Measurements from ENCODE around the gene IGF1R. TPM values are rescaled to one million over a fixed set of nuclear protein-coding genes. Genes with fewer than 3 reads are reported as not detected.

Gene IGF1R
- total and polyA plus RNA-seq, 3 experiments from 2014 or later = 2.1 to 11.3 (median 10.9) TPM

GRCh38 chr15:98791046-98791701, 142.8 kb downstream of the IGF1R start:
- H3K27ac Mint-ChIP-seq = no peak overlapping the region
- H3K4me1 ChIP-seq (ENCODE audit: insufficient read depth, low read length) = peaks cover 12% of the 10 kb centered on the region
- ChIA-PET CTCF (interaction anchor here (2.6 kb wide), 1 partner anchor 11 kb away, joined by 12 read pairs; no protein-coding TSS in a partner anchor), POLR2A (no interaction called here)
- no peaks in the 10 kb centered on the region for H3K27me3 ChIP-seq (ENCODE audit: insufficient read depth, low read length, poor library complexity, severe bottlenecking)
- H3K9me3 Mint-ChIP-seq = no peaks in the 10 kb centered on the region
- no peak overlapping the region for H3K4me3 ChIP-seq (ENCODE audit: low read length)
- H3K36me3 ChIP-seq (ENCODE audit: insufficient read depth, low read length) = no peaks in the 10 kb centered on the region
- H3K4me3 Mint-ChIP-seq = no peak overlapping the region
- DNase-seq = no peak
- H3K27me3 Mint-ChIP-seq = peaks cover 9 to 12% of the 10 kb centered on the region in 2 donors
- H3K27ac ChIP-seq (ENCODE audit: low read depth, low read length) = no peak overlapping the region
- H3K9me3 ChIP-seq (ENCODE audit: low read length) = no peaks in the 10 kb centered on the region
- peaks cover 0 to 4% (median 0%) of the 10 kb centered on the region in 3 donors for H3K4me1 Mint-ChIP-seq
- no peaks in the 10 kb centered on the region for H3K36me3 Mint-ChIP-seq

DNA sequence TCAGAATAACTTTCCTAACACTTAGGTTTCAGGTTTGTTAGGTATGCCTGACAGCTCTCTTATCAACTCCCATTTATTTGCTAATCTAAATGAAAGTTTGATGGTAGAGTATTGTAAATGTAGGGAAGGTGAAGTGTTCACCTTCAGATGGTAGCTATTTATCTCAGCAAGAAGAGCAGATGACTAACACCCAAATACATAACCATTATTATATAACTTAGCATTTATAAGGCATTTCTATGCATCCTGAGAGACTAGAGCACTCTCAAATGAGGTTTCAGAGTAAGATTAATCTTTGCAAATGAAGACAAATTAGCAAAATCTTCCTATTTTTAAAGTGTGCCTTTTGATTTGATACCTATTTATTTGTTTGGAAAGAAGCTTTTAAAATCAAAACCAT, 143.8 kb downstream of the IGF1R start:
- H3K36me3 Mint-ChIP-seq = no peaks in the 10 kb centered on the region
- POLR2A ChIA-PET = no interaction called here

DNA sequence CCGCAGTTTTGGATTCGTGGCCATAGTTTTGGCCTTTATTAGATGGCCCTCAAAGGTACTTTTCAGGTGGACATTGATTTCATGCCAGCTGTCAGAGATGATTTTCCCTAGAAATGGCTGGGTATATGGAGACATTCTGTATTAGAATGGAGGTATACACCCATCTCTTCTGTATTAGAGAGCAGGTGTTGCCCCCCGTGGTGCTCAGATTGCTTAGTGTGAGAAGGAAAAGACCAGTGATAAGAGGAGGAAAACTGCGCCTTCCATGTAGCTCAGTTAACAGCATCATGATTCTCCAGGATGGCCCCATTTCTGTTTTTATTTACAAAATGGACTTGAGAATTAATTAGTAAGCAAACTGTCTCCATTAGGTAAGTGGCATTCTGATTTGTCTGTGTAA, 145.9 kb downstream of the IGF1R start:
- POLR2A ChIA-PET = no interaction called here
- no peaks in the 10 kb centered on the region for H3K9me3 ChIP-seq (ENCODE audit: low read length)
- Mint-ChIP-seq H3K4me3 (no peak overlapping the region), H3K9me3 (no peaks in the 10 kb centered on the region), H3K4me1 (peaks cover 0 to 2% (median 0%) of the 10 kb centered on the region in 3 donors), H3K27ac (no peak overlapping the region), H3K36me3 (no peaks in the 10 kb centered on the region), H3K27me3 (peaks cover 4 to 8% of the 10 kb centered on the region in 2 donors)
- no peak for DNase-seq
- peaks cover 9% of the 10 kb centered on the region for H3K4me1 ChIP-seq (ENCODE audit: insufficient read depth, low read length)
- no peaks in the 10 kb centered on the region for H3K27me3 ChIP-seq (ENCODE audit: insufficient read depth, low read length, poor library complexity, severe bottlenecking)
- H3K4me3 ChIP-seq (ENCODE audit: low read length) = no peak overlapping the region
- no peak overlapping the region for H3K27ac ChIP-seq (ENCODE audit: low read depth, low read length)
- no peaks in the 10 kb centered on the region for H3K36me3 ChIP-seq (ENCODE audit: insufficient read depth, low read length)
- CTCF ChIA-PET = no interaction called here

More for the DNA sequence above, 143.8 kb downstream of the IGF1R start:
- DNase-seq = no peak
- Histone ChIP-seq H3K36me3 (ENCODE audit: insufficient read depth, low read length) (no peaks in the 10 kb centered on the region), H3K4me1 (ENCODE audit: insufficient read depth, low read length) (peaks cover 9% of the 10 kb centered on the region), H3K27me3 (ENCODE audit: insufficient read depth, low read length, poor library complexity, severe bottlenecking) (no peaks in the 10 kb centered on the region), H3K9me3 (ENCODE audit: low read length) (no peaks in the 10 kb centered on the region), H3K27ac (ENCODE audit: low read depth, low read length) (no peak overlapping the region), H3K4me3 (ENCODE audit: low read length) (no peak overlapping the region)
- CTCF ChIA-PET = interaction anchor here (2.6 kb wide), 1 partner anchor 12 kb away, joined by 12 read pairs; no protein-coding TSS in a partner anchor
- H3K27me3 Mint-ChIP-seq = peaks cover 6 to 9% of the 10 kb centered on the region in 2 donors
- H3K9me3 Mint-ChIP-seq = no peaks in the 10 kb centered on the region
- no peak overlapping the region for H3K27ac Mint-ChIP-seq
- no peak overlapping the region for H3K4me3 Mint-ChIP-seq
- peaks cover 0 to 4% (median 0%) of the 10 kb centered on the region in 3 donors for H3K4me1 Mint-ChIP-seq

GRCh38 chr15:98794748-98795147, 146.4 kb downstream of the IGF1R start:
- Mint-ChIP-seq H3K4me3 (no peak overlapping the region), H3K27ac (peak overlapping the region in 1 of 8 donors; percentile 3), H3K4me1 (peaks cover 0 to 4% (median 2%) of the 10 kb centered on the region in 3 donors), H3K9me3 (no peaks in the 10 kb centered on the region), H3K36me3 (no peaks in the 10 kb centered on the region), H3K27me3 (peaks cover 4% of the 10 kb centered on the region in 2 donors)
- H3K4me1 ChIP-seq (ENCODE audit: insufficient read depth, low read length) = peaks cover 13% of the 10 kb centered on the region
- no peak overlapping the region for H3K27ac ChIP-seq (ENCODE audit: low read depth, low read length)
- CTCF ChIA-PET = no interaction called here
- POLR2A ChIA-PET = no interaction called here
- no peak overlapping the region for H3K4me3 ChIP-seq (ENCODE audit: low read length)
- no peak for DNase-seq
- H3K27me3 ChIP-seq (ENCODE audit: insufficient read depth, low read length, poor library complexity, severe bottlenecking) = no peaks in the 10 kb centered on the region
- H3K36me3 ChIP-seq (ENCODE audit: insufficient read depth, low read length) = no peaks in the 10 kb centered on the region
- H3K9me3 ChIP-seq (ENCODE audit: low read length) = no peaks in the 10 kb centered on the region

DNA sequence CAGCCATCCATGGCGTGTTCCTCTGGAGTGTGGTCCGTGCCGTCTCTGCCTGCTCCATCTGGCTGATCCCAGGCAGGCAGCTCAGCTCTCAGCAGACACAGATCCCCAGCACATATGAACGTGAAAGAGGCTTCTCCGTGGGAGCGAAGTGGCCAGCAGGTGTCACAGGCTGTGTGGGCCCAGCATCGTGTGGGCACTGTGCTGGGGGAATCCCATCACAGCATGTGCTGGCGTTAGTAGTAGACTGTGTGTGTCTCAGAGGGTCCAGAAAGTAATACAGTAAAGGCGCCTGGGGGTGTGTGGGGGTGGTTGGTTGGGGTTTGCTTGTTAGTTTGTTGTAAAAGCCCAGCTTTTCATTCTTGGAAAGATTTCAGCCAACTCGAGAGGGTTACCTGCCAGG, 147.6 kb downstream of the IGF1R start:
- H3K4me3 Mint-ChIP-seq = no peak overlapping the region
- no peaks in the 10 kb centered on the region for H3K27me3 ChIP-seq (ENCODE audit: insufficient read depth, low read length, poor library complexity, severe bottlenecking)
- ChIA-PET CTCF (no interaction called here), POLR2A (no interaction called here)
- H3K36me3 Mint-ChIP-seq = no peaks in the 10 kb centered on the region
- H3K36me3 ChIP-seq (ENCODE audit: insufficient read depth, low read length) = no peaks in the 10 kb centered on the region
- DNase-seq = no peak
- peaks cover 0 to 4% of the 10 kb centered on the region in 2 donors for H3K27me3 Mint-ChIP-seq
- H3K27ac ChIP-seq (ENCODE audit: low read depth, low read length) = no peak overlapping the region
- H3K4me1 ChIP-seq (ENCODE audit: insufficient read depth, low read length) = peaks cover 22% of the 10 kb centered on the region
- no peak overlapping the region for H3K27ac Mint-ChIP-seq
- H3K9me3 Mint-ChIP-seq = no peaks in the 10 kb centered on the region
- H3K9me3 ChIP-seq (ENCODE audit: low read length) = no peaks in the 10 kb centered on the region
- peaks cover 4 to 10% (median 7%) of the 10 kb centered on the region in 3 donors for H3K4me1 Mint-ChIP-seq
- no peak overlapping the region for H3K4me3 ChIP-seq (ENCODE audit: low read length)

- Mint-ChIP-seq H3K27me3 (peaks cover 0 to 4% of the 10 kb centered on the region in 2 donors), H3K4me3 (no peak overlapping the region), H3K9me3 (no peaks in the 10 kb centered on the region), H3K4me1 (peaks cover 8 to 15% (median 13%) of the 10 kb centered on the region in 3 donors), H3K36me3 (no peaks in the 10 kb centered on the region), H3K27ac (no peak overlapping the region)
- ChIA-PET POLR2A (no interaction called here), CTCF (no interaction called here)
- Histone ChIP-seq H3K4me1 (ENCODE audit: insufficient read depth, low read length) (peaks cover 30% of the 10 kb centered on the region), H3K9me3 (ENCODE audit: low read length) (no peaks in the 10 kb centered on the region), H3K27ac (ENCODE audit: low read depth, low read length) (no peak overlapping the region), H3K27me3 (ENCODE audit: insufficient read depth, low read length, poor library complexity, severe bottlenecking) (no peaks in the 10 kb centered on the region), H3K4me3 (ENCODE audit: low read length) (no peak overlapping the region), H3K36me3 (ENCODE audit: insufficient read depth, low read length) (no peaks in the 10 kb centered on the region)
- DNase-seq = no peak
Measured at GRCh38 chr15:98796685-98797357, 148.5 kb downstream of the IGF1R start.

GRCh38 chr15:98798375-98798893, 150.1 kb downstream of the IGF1R start:
- peaks cover 31% of the 10 kb centered on the region for H3K4me1 ChIP-seq (ENCODE audit: insufficient read depth, low read length)
- H3K36me3 ChIP-seq (ENCODE audit: insufficient read depth, low read length) = no peaks in the 10 kb centered on the region
- Mint-ChIP-seq H3K27me3 (peaks cover 0 to 4% of the 10 kb centered on the region in 2 donors), H3K4me1 (peaks cover 8 to 15% (median 13%) of the 10 kb centered on the region in 3 donors), H3K4me3 (no peak overlapping the region), H3K9me3 (no peaks in the 10 kb centered on the region), H3K27ac (no peak overlapping the region), H3K36me3 (no peaks in the 10 kb centered on the region)
- no peaks in the 10 kb centered on the region for H3K9me3 ChIP-seq (ENCODE audit: low read length)
- ChIA-PET POLR2A (no interaction called here), CTCF (no interaction called here)
- no peak overlapping the region for H3K4me3 ChIP-seq (ENCODE audit: low read length)
- no peaks in the 10 kb centered on the region for H3K27me3 ChIP-seq (ENCODE audit: insufficient read depth, low read length, poor library complexity, severe bottlenecking)
- no peak for DNase-seq
- no peak overlapping the region for H3K27ac ChIP-seq (ENCODE audit: low read depth, low read length)

Measured in CD8-positive, alpha-beta memory T cell (primary cell).